A172 (cell line): ENCODE results near the gene NFASC. TPM values are rescaled to one million over a fixed set of nuclear protein-coding genes. Genes with fewer than 3 reads are reported as not detected.

ENCODE experiments used
- DNase-seq: peaks from one replicate; pipeline ENCODE4 v3.0.0-alpha.2; 2015; ENCODE audit warnings: low spot score
- total RNA-seq: library from RNA; depleted of rRNA; stranded (reverse); fragments of >200 nt; shearing (Covaris generic); gene quantifications from 2 replicates; pipeline ENCODE4 v1.2.3, GENCODE V29; 2014

NFASC gene
- total RNA-seq, 1 experiment from 2014 or later, result 33.3 TPM

DNA sequence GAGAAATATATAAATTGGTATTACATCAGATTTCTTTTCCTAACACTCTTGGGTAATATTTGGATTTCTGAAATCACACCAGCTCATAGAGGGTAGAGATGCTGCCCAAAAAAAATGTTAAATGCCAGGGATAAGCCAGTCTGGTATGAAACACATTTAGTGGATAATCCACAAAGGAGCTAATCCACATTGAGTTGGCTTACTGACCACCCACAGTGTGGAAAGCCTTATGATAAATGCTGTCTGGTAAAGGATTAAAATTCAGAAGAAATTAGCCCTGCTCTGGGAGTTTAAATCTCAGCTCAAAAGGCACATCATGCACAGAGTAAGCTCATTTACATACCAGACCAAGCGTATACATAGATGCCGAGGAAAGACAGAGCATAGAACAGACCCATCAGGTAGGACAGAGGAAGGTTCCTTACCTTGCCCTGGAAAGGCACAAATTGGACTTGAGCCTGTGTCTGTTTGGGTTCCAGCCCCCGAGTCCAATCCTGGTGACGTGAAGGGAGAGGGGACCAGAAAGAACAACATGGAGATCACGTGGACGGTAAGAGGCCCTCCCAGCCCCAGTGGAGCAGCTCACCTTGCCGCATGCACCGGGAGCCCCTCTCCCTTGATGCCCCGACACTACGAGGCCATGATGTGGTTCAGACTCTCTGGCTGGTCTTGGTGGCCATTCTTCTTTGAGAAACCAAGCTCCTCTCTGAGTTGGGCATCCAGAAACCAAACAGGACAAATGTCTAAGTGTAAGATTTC is 109.4 kb downstream of the NFASC start:
- DNase-seq, result no peak

DNA sequence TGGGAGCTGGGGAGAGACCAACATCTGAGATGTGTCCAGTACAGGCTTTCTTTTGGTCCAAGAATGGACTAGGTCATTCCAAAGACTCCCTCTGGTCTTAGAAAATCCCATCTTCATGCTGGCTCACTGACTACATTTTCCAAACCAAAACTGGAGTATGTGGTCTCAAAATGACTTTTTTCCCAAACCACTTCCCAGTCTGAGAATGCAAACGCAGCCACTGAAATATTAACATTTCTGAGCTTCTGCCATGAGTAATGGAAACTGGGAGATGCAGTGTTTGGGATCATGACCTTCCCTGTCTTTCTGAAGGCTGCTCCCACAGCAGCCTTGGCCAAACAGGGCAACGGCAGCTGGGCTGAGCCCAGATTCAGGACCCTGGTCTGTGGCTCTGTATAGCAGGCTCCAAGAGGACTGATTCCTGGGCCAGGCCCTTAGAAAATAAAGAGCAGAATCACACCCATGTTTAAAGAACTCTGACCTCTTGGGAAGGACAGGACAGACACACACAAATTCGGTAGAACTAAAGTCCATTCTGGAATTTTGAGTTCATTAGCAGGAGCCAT is 110.3 kb downstream of the NFASC start:
- no peak for DNase-seq

DNA sequence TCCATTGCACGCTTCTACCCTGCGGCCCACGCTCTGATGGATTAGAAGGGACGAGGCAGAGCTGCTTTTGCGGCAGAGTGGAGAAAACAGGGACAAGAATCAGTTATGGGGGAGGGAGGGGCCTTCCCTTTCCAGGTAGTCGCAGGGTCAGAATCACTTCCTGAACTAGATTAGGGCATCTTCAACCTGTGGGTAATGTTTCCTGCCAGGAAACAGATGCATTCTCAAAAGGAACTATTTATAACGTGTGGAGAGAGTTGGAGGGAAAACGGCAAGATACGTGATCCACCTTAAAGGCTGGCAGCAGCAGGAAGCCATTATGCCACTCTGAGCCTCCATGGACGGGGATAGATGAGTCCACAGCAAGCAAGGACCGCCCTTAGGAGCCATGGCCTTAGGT is 112.5 kb downstream of the NFASC start:
- DNase-seq, result no peak

DNA sequence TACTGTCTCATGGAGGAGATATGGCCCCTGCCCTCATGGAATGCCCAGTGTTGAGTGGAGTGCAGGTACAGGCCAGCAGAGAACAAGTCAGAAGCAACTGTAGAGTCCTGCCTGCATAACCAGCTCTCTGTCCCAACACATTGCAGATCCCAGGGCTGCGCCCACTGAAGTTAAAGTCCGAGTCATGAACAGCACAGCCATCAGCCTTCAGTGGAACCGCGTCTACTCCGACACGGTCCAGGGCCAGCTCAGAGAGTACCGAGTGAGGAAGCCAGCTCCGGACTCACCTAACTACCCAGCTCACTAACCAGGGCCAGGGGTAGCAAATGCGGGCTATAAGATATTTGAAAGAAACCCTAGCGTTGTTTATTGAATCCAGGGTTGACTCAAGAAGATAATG is 113.2 kb downstream of the NFASC start:
- no peak for DNase-seq

DNA sequence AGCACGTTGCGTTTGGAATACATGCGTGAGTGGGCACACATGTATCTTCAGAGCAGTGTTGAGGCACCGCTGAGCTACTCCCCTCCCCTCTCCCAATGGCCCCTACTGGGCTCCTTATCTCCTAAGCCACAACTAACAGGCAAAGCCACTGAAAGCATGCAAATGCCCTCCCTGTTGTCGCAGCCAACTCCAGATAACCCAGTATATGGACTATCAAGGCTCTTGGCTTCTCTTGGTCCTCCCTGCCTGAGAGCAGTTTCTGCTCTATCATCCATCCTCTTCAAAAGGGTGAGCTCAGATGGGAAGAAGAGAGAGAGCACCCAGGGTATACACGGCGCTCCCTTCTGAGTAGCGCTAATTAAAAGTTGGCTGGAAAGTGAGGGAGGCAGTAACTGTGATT is 113.8 kb downstream of the NFASC start:
- DNase-seq, result no peak

DNA sequence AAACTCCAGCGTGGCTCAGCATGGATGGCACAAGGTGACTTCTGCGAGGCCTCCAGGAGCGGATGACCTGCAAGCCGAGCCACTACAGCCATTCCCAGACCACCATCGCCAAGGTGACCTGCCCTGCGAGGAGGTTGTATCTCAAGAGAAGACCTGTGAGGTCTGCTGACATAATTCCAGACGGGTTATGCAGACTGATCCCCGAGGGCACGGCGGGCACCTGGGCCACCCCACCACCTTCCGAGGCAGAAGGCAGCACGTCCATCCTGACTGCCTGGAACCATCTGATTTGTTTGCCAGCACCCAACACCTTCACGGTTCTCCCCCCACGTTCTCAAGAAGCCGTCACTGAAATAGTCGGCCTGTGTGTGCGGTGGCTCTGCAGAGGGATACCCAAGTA is 115.5 kb downstream of the NFASC start:
- no peak for DNase-seq

DNA sequence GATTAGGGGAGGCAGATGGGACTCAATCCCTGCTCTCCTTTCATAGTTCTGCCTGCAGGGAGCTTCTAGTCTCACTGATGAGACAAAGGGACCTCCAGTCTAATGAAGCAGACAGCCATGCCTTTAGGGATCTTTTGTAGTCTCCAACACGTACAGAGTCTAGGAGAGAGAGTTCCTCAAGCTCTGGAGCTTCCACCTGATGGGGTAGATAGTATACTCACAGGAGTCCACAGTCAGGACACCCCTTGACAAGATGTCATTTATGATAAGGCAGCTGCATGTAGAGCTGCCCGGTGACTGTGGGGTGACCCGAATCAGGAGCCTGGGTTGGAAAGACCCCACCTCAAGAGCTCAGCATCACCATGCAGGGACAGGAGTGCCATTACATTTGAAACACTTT is 117.0 kb downstream of the NFASC start:
- no peak for DNase-seq

DNA sequence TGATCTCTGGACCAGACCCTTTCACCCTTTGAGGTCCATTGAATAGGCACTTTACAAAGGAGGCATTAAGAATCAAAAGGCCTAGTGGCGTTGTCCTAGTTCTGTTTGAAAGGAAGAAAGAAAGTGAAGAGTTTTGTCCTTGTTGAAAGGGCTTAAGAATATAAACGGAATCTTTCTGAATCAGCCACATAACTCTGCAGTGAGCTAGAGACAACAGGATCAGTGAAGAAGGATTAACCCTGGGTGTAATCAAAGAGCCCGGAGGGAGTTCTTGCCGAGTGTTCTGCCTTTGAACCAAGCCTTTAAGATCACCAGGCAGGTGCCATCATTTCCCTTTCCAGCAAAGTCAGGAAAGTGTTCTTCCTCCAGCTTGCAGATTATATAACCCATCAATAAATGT is 117.5 kb downstream of the NFASC start:
- no peak for DNase-seq

DNA sequence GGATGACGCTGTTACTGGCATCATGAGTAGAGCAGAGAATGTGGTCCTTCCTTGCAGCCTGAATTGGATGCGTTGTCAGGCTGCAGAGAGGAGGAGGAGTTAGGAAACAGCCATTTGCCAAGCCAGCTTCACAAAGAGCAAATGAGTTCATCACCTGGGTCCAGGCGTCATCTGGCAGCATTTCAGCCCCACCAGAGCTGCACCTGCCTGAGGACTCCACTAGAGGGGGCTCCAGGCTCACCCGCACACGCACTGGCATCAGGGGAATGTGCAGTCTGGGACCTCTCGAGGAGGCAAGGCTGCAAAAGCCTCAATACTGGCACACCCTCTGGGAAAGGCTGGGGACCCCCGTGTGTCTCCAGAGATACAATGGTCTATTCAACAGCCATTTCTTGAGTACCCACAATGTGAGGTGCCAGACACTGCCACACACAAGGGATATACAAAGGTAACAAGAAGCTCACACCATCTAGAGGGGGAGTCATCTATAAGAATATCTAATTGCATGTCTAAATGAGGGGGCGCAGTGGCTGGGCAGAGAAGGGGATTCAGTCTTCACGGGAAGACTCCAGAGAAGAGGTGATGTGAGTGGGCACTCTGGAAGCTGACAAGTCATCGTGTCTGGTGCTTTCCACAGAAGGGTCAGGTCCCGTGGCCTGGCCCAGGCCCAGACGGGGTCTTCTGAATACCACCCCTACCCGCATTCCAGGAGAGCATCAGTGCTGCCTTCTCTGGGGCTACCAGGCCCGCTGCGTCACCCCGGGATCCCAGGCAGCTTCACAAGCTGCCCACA is 118.8 kb downstream of the NFASC start:
- DNase-seq, result peak; percentile 88

DNA sequence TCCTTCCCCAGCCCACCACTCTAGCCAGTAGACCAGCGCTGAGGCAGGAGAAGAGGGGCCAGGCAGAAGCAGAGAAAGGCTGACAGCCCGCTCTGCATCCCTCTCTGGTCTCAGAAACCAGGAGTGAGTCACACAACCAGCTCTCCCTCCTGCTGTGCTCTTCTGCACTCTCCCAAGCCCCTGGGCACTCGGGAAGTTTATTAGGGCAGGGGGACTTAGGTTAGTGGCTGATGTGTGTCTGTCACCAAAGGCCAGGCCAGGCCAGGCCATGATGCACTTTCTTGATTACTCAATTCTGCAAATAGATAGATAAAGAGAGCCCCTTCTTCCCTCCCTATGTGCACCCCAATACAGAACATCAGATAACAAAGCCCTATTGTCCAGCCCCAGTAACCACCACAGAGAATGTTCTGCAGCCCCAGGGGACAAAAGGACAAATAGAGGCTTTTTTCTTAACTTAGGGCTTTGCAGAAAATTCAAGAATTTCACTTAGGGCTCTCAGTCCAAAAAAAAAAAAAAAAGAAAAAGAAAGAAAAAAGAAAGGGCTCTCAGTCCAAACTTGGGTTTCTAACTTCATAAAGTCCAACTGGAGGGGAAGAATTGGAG is 119.5 kb downstream of the NFASC start:
- DNase-seq, result peak; percentile 51

DNA sequence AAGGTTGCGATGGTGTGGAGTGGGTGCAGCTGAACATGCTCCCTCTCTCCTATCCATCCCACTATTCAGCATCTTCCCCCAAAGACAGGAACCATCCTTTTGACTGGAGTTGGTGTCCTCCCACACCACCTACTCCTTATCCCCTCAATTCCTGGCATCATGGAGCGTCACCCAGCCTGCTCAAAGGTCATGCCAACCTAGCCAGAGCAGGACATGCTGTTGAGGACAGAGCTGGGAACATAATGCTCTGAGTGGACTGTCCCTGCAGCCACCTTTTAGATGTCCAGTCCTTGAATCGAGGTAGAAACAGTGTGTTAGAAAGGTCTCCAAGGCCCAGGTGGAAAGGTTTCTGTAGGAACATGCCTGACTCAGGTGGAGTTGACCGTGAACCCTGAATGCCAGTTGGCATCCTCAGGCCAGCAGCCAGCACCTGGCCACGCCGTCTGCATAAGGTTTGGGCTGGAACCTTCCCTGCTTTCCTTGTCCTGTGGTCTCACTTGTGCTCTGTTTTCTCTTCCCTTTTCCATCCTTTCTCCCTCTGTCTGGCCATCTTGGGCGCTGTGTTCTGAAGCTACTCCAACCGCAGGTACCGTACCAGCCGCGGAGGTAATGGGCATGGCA is 120.2 kb downstream of the NFASC start:
- DNase-seq, result no peak

DNA sequence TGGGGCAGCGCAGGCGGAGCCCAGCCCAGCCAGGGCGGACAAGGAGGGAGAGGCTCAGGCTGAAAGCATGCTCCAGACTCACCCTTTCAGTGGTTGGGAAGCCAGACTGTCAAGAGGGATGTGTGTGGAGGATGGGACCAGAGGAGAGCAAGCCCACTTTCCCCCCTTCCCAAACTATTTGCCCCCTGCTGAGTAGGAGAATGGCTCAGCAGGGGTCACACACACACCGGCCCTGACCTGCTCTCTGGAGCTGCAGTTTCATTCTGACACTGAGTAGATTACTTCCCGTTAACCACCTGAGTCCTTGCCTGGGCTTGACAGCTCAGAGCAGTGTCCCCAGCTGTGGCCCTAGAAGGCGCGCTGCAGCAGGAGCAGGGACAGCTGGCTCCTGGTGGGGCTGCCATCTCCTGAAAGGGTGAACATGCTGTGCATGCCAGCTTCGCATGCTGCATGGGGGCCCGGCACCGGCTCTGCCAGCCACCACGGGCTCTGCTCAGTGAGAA is 120.7 kb downstream of the NFASC start:
- no peak for DNase-seq

DNA sequence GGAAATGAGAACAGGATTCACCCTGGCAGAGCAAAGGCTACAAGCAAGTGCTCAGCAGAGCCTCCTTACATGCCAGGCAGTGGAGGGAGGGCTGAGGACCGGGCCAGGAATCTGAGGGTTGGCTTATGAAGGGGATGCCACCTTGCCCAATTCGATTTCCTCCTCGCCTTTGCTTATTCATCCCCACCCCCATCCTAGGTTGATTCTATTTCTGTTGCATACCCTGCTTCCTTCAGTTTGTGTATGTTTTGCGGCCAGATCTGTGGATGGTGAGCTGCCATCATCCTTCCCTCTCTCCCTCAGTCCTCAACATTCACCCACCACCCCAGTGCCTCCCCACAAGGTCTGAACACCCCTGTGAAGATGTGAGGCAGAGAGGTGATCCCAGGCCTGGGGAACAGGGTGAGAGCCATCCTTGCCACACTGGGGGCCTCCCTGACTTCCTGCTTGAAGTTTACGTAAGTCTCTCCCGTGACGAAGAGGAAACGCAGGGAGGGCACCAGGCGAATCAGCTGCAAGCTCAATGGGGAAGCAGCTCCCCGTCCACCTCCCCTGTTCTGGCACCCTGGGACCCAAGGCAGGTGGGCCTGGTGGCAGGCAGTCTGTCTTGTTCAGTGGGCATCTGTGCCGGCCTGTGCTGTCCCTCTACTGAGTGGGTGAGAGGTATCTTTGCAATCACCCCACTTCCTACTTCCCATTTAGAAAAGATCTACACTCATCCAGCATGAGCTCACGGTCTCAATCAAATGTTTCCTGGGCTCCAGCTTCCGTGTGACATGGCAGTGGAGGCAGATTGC is 121.7 kb downstream of the NFASC start:
- DNase-seq, result no peak

DNA sequence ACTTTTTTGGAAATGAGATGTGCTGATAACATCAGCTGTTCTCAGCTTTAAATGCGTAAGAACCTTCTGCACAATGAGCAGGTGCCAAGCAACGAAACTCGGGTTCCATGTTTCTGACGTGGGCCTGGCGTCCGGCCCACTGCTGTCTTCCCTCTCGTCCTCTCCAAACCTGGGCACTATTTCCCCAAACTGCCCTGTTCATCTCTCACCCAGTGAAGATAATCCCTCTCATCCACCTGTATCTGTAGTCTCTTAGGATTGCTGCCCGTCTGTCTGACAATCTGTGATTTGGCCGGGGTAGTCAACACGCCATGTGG is 122.3 kb downstream of the NFASC start:
- DNase-seq, result no peak

DNA sequence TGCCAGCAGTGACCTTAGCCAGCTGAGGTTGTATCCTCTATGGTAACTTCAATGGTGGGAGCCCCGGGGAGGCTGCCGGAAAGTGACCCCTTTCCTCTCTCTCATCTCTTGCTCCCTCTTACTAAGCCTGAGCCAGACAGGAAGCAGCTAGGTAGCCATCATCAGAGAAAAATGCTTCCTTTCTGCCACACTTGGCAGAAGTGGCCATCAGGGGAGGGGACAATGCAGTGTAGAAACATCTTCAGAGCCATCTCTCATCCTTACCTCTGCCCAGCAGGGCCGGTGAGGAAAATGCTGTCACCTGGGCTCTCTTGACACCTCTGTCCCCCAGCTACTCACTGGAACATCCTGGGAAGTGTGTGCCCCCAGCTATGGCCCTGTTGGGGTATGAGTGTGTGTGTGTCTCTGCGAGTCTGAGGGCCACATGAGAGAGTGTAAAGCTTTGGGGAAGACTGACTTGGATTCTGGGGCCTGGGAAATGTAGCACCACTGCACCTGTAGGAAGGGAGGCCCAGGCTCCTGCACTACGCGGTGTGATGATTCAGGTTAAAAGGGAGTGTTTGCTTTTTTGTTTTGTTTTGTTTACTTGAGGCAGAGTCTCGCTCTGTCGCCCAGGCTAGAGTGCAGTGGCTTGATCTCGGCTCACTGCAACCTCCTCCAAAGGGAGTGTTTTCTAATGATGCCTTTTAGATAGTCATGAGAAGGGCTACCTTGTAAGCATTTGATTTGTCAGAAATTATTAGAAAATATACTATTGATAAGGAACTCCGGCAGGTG is 123.6 kb downstream of the NFASC start:
- DNase-seq, result no peak

DNA sequence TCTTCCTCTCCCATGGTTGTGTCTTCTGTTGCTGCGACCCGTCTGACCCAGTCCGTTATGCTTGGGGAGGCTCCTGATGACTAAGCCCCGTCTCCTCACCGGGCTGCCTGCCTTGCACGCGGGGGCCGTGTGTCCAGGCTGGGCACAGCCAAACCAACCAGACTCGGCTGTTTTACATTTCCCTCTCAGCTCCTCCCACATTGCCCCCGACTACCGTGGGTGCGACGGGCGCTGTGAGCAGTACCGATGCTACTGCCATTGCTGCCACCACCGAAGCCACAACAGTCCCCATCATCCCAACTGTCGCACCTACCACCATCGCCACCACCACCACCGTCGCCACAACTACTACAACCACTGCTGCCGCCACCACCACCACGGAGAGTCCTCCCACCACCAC is 126.3 kb downstream of the NFASC start:
- DNase-seq, result no peak

DNA sequence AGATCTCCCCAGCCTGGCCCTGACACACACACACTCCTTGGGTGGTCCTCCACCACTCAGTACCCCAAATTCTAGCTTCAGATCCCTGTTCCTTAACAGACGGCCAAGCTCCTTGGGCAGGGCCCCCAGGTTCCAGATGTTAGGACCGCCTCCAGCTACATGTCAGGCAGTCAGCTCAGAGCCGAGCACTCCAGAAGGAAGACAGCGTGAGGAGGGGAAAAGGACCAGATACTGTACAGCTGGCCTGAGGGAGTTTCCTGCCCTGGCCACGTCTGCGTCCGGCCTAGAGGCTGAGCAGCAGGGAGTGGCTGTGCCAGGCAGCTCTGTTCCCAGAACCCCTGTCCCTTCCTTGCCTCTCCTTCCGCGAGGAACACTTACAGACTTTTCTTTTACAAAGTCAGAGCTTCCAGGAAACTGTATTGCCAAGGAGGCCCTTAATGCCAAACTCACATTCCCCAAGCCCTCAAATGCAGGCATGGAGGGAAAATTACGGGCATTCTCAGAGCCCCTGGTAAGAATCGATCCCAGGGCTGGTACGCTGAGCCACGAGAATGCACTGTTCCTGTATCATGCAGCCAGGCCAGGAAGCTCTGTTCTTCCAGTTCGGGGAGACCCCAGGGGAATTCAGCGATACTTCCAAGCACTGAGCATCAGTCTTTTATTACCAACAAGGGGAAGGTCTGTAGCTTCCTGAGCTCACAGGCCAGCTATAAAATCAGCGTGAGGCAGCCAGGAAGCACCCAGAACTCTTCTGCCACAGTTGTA is 127.1 kb downstream of the NFASC start:
- DNase-seq, result no peak

DNA sequence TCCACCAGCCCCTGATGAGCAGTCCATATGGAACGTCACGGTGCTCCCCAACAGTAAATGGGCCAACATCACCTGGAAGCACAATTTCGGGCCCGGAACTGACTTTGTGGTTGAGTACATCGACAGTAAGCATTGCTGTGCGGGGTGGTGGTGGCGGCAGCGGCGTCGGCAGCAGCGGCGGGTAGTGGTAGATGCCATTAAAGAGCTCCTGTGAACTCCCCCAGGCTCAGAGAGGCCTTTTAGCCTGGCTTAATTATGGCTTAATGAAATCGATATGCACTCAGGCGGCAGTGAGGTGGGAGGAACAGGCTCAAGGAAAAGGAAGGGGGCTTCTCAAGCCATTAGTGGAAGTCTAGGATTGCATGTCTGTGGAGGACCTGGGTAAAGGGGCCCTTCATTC is 130.5 kb downstream of the NFASC start:
- DNase-seq, result no peak

DNA sequence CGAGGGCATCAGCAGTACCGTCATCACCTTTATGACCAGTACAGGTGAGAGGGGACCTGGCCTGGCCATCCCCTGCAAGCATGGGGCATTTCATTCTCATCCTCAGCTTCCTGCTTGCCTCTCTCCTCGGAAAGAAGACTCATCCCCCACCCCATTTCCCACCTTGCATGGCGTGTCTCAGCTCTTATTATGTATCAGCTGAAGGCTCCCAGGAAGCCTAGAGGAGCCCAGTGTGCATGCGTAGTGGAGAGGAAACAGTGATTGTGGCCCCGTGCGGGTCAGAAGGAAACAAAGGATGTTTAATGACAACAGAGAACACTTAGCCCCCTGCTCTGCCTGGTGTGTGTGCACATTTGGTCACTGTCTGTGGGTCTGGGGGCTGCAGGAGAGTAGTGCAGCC is 132.0 kb downstream of the NFASC start:
- DNase-seq, result no peak
